AG10803 (cell line): ENCODE data around the gene EPHB1.

Experiments
- DNase-seq: peaks from one replicate; pipeline ENCODE4 v3.0.0; 2010; ENCODE audit warnings: low read depth
- H3K4me3 ChIP-seq: 2 replicates; pipeline ENCODE4 v1.5.1; 2011; ENCODE audit warnings: mild to moderate bottlenecking, low read length, control low read depth
- TF ChIP-seq, protein P1 (sequence below): conservative IDR thresholded peaks from 2 replicates; pipeline ENCODE4 v1.5.1; 2011; ENCODE audit warnings: mild to moderate bottlenecking, low read length, control low read depth, inconsistent platforms

The EPHB1 gene

GRCh38 chr3:135077186-135077585 lies 282.1 kb downstream of the EPHB1 start:
- no peak for DNase-seq
- TF ChIP-seq, protein P1, sequence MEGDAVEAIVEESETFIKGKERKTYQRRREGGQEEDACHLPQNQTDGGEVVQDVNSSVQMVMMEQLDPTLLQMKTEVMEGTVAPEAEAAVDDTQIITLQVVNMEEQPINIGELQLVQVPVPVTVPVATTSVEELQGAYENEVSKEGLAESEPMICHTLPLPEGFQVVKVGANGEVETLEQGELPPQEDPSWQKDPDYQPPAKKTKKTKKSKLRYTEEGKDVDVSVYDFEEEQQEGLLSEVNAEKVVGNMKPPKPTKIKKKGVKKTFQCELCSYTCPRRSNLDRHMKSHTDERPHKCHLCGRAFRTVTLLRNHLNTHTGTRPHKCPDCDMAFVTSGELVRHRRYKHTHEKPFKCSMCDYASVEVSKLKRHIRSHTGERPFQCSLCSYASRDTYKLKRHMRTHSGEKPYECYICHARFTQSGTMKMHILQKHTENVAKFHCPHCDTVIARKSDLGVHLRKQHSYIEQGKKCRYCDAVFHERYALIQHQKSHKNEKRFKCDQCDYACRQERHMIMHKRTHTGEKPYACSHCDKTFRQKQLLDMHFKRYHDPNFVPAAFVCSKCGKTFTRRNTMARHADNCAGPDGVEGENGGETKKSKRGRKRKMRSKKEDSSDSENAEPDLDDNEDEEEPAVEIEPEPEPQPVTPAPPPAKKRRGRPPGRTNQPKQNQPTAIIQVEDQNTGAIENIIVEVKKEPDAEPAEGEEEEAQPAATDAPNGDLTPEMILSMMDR, result no peak
- H3K4me3 ChIP-seq, result no peak overlapping the region

GRCh38 chr3:135078283-135078682 lies 283.2 kb downstream of the EPHB1 start:
- TF ChIP-seq, protein P1, result no peak
- H3K4me3 ChIP-seq, result no peak overlapping the region
- no peak for DNase-seq

- H3K4me3 ChIP-seq, result no peak overlapping the region
- DNase-seq, result no peak
- TF ChIP-seq, protein P1, result no peak
These were observed 284.0 kb downstream of the EPHB1 start for GRCh38 chr3:135079095-135079494.

GRCh38 chr3:135081451-135081850 lies 286.4 kb downstream of the EPHB1 start:
- H3K4me3 ChIP-seq, result no peak overlapping the region
- TF ChIP-seq, protein P1, result no peak
- DNase-seq, result no peak

GRCh38 chr3:135081856-135082434 lies 286.9 kb downstream of the EPHB1 start:
- no peak overlapping the region for H3K4me3 ChIP-seq
- no peak for DNase-seq
- TF ChIP-seq, protein P1, result no peak

DNA sequence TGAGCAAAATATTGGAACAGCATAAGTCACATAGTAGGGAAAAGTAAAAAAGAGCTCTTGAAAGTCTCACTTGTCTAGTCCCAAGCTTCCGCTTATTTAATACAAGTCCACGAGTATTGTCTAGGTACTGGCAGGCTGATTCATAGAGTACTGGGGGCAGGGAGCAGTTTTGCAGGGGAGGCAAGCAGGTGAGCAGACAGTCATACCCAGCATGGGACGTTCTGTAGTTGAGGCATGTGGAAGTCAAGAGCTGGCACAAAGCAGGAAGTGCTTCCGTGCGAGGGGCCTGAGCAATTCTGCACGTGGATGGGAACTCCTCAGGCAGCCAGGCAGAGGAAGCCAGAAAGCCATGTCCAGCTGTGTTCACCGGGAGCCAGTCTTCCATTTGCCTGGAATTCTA lies 287.6 kb downstream of the EPHB1 start:
- TF ChIP-seq, protein P1, result no peak
- H3K4me3 ChIP-seq, result no peak overlapping the region
- no peak for DNase-seq

DNA sequence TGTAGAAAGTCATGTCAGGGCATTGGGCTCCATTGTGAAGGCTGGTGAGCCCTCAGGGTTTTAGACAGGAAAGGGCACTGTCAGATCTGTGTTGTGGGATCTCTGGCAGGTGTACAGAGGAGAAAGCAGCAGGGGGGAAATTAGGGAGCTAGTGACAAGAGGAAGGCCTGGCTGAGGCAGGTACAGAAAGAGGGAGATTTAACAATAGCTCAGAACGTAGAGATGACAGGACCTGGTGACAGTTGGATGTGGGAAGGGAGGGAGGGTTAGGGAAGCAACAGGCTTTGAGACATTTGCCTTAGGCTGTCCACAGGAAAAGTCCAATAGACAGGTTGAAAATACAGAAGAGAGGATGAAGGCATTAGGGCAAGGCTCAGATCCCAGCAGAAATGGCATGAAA lies 288.1 kb downstream of the EPHB1 start:
- DNase-seq, result no peak
- H3K4me3 ChIP-seq, result no peak overlapping the region
- TF ChIP-seq, protein P1, result no peak
